ENCODE results near the gene ALDH1A3. TPM values are rescaled to one million over a fixed set of nuclear protein-coding genes. Genes with fewer than 3 reads are reported as not detected.

The ALDH1A3 gene
- 666 and 983 TPM in 2 replicates for total RNA-seq (2022)
- Bru-seq, nascent RNA, result percentile 100 among the genes with signal in this experiment
- percentile 100 among the genes with signal in this experiment for BruChase-seq, experiment 1, labeled RNA remaining after a 6-hour chase
- percentile 100 among the genes with signal in this experiment for BruChase-seq, experiment 2, labeled RNA remaining after a 2-hour chase
- long read RNA-seq, transcript ALDH1A3-202 (10 exons, 3,104 nt), result minor isoform, 5 of 1,009 reads
- long read RNA-seq, transcript ALDH1A3-203 (1 exons, 1,670 nt), result minor isoform, 7 of 1,009 reads
- long read RNA-seq, transcript ALDH1A3-201 (13 exons, 3,924 nt), result major isoform, 847 of 1,009 reads
- long read RNA-seq, partial matches to known transcripts, result 47 of 1,009 reads
- long read RNA-seq, other reads (novel, unspliced or antisense), result 103 of 1,009 reads

GRCh38 chr15:100879464-100880138 lies at the start of gene ALDH1A3:
TSS of gene ALDH1A3 (plus strand) at chr15:100879831. CDS start at chr15:100879908, 77 bp downstream.
- Mint-ChIP-seq H3K36me3 (ENCODE audit: insufficient read depth, unreplicated experiment) (peaks cover 68% of the 10 kb centered on the region), H3K4me3 (ENCODE audit: low read depth, unreplicated experiment) (peak within 1 kb of the TSS; percentile 79), H3K9me3 (ENCODE audit: low read depth, unreplicated experiment) (no peaks in the 10 kb centered on the region), H3K4me1 (ENCODE audit: low read depth, unreplicated experiment) (peaks cover 31% of the 10 kb centered on the region), H3K27ac (ENCODE audit: unreplicated experiment) (peak within 1 kb of the TSS; percentile 81), H3K27me3 (ENCODE audit: unreplicated experiment) (no peaks in the 10 kb centered on the region)
- BruUV-seq (replicated peaks), result no TSS peak
- intact Hi-C loops (cut with micrococcal nuclease; ENCODE audit: unreplicated experiment), result no loop called here
- no peak for TF ChIP-seq CTCF (IDR thresholded peaks at IDR 0.05; ENCODE audit: unreplicated experiment)
- peak; percentile 96 for DNase-seq
- CTCF ChIA-PET, result interaction anchor here (1.6 kb wide), 1 partner anchor 39 kb away, joined by 3 read pairs; no protein-coding TSS in a partner anchor

GRCh38 chr15:100831467-100831866 lies 48.2 kb upstream of the ALDH1A3 start:
- H3K4me3 Mint-ChIP-seq (ENCODE audit: low read depth, unreplicated experiment), result no peak overlapping the region
- DNase-seq, result no peak
- peaks cover 6% of the 10 kb centered on the region for H3K9me3 Mint-ChIP-seq (ENCODE audit: low read depth, unreplicated experiment)
- H3K27ac Mint-ChIP-seq (ENCODE audit: unreplicated experiment), result no peak overlapping the region
- H3K27me3 Mint-ChIP-seq (ENCODE audit: unreplicated experiment), result no peaks in the 10 kb centered on the region
- no peaks in the 10 kb centered on the region for H3K36me3 Mint-ChIP-seq (ENCODE audit: insufficient read depth, unreplicated experiment)
- no peaks in the 10 kb centered on the region for H3K4me1 Mint-ChIP-seq (ENCODE audit: low read depth, unreplicated experiment)
- intact Hi-C loops (cut with micrococcal nuclease; ENCODE audit: unreplicated experiment), result no loop called here
- TF ChIP-seq CTCF (IDR thresholded peaks at IDR 0.05; ENCODE audit: unreplicated experiment), result no peak
- no TSS peak for BruUV-seq (replicated peaks)
- CTCF ChIA-PET, result no interaction called here

- Mint-ChIP-seq H3K27ac (ENCODE audit: unreplicated experiment) (no peak overlapping the region), H3K27me3 (ENCODE audit: unreplicated experiment) (no peaks in the 10 kb centered on the region), H3K4me1 (ENCODE audit: low read depth, unreplicated experiment) (no peaks in the 10 kb centered on the region), H3K36me3 (ENCODE audit: insufficient read depth, unreplicated experiment) (no peaks in the 10 kb centered on the region), H3K9me3 (ENCODE audit: low read depth, unreplicated experiment) (peaks cover 5% of the 10 kb centered on the region), H3K4me3 (ENCODE audit: low read depth, unreplicated experiment) (no peak overlapping the region)
- intact Hi-C loops (cut with micrococcal nuclease; ENCODE audit: unreplicated experiment), result no loop called here
- no peak for TF ChIP-seq CTCF (IDR thresholded peaks at IDR 0.05; ENCODE audit: unreplicated experiment)
- DNase-seq, result no peak
- no TSS peak for BruUV-seq (replicated peaks)
- CTCF ChIA-PET, result no interaction called here
Measured at GRCh38 chr15:100832149-100832942, 47.3 kb upstream of the ALDH1A3 start.
